HT1080 (cell line): ENCODE results near the gene TMEM267. TPM values are rescaled to one million over a fixed set of nuclear protein-coding genes. Genes with fewer than 3 reads are reported as not detected.
"Not testable (repeated sequence)": the region's sequence is repeated elsewhere in the genome, so short reads cannot be mapped to it uniquely, and the experiment has no call there.

ENCODE experiments used
- DNase-seq: peaks from one replicate; pipeline ENCODE4 v3.0.0-alpha.2; 2015; ENCODE audit warnings: low read depth
- polyA plus RNA-seq, 2 experiments: library from polyadenylated mRNA; depleted of rRNA; stranded (reverse); fragments of >200 nt; gene quantifications; 2 replicates each; pipeline ENCODE4 v1.2.3, GENCODE V29; 2015
- total RNA-seq: library from RNA; depleted of rRNA; stranded (reverse); fragments of >200 nt; shearing (Covaris generic); gene quantifications from 2 replicates; pipeline ENCODE4 v1.2.3, GENCODE V29; 2014; rRNA removed

The TMEM267 gene, protein sequence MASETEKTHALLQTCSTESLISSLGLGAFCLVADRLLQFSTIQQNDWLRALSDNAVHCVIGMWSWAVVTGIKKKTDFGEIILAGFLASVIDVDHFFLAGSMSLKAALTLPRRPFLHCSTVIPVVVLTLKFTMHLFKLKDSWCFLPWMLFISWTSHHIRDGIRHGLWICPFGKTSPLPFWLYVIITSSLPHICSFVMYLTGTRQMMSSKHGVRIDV
- 15.1 and 17.3 TPM in 2 replicates for total RNA-seq
- polyA plus RNA-seq (2015; cell fraction: cytosol; rRNA removed), result 18.4 and 20.6 TPM in 2 replicates
- 21.7 and 23.1 TPM in 2 replicates for polyA plus RNA-seq (2015; cell fraction: nucleus; rRNA removed)

DNA sequence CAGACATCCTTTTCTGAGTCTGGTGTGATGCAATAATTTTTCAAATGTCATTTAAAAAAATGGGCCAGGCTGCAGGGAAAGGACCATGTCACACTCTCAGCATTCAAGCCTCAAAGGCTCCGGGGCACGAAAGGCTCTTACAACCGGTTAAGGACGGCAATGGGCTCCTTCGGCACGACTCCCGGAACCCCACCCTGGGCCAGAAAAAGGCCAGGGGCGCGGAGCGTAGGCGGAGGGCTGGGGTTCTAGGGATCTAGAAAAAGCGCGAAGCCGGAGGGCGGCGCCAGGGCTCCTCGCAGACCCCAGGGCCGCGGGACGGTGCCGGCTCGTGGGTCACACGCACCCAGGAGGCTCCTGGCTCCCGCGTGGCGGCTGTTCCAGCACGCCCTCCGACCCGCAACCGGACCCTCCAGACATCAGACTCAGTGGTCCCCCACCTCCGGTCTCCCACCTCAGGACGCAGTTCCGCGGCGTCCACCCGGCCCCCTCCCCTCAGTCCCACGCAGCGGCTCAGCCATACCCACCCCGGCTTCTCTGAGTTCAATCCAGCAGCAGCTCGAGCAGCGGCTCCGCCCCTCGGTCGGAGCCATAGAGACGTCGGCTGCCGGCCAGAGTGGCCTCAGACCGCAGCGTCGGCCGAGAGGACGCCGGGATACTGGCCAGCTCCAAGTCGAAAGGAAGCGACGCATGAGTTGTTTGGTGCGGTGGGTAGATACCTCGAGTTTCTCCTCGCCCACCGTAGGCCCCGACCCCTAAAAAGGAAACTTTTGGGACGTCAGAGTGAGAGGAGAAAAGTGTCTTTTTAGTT, at the start of gene TMEM267:
TMEM267 (minus strand) TSS at position 568 of the 808 bp plus-strand sequence. CDS start 29,896 bp downstream, outside the sequence.
- peak; percentile 91 for DNase-seq

GRCh38 chr5:43530648-43531047, 47.0 kb upstream of the TMEM267 start:
- DNase-seq, result no peak

DNA sequence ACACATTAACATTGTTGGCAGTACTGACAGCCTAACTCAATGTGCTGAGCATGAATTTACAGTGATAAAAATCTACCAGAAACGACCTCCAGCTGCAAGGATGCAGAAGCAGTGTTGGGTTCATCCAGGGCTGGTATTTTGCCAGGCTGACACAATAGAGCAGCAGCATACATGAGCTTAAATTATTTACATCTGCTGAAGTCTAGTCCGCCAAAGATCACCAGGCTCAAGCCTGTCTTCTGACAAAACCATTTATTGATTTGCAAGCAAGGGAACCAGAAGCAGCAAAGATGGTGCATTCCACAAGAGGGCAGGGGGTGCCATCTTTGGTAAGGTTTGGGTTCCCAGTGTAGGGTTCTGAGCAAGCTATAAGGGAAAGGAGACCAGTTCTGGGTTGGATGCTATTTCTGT, 40.0 kb upstream of the TMEM267 start:
- no peak for DNase-seq

- DNase-seq, result no peak
Observed at GRCh38 chr5:43520615-43521014, 37.0 kb upstream of the TMEM267 start.

DNA sequence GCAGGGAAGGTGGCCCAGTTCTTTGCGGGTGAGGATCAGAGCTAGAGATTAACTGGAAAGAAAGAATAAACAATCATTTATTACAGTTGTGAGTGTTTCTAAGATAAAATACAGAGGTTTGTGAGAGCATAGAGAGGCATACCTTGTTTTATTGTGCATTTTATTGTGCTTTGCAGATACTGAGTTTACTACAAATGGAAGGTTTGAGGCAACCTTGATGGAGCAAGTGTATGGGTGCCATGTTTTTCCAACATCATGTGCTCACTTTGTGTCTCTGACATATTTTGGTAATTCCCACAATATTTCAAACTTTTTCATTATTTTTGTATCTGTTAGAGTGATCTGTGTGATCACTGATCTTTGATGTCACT, 32.0 kb upstream of the TMEM267 start:
- peak; percentile 18 for DNase-seq

DNA sequence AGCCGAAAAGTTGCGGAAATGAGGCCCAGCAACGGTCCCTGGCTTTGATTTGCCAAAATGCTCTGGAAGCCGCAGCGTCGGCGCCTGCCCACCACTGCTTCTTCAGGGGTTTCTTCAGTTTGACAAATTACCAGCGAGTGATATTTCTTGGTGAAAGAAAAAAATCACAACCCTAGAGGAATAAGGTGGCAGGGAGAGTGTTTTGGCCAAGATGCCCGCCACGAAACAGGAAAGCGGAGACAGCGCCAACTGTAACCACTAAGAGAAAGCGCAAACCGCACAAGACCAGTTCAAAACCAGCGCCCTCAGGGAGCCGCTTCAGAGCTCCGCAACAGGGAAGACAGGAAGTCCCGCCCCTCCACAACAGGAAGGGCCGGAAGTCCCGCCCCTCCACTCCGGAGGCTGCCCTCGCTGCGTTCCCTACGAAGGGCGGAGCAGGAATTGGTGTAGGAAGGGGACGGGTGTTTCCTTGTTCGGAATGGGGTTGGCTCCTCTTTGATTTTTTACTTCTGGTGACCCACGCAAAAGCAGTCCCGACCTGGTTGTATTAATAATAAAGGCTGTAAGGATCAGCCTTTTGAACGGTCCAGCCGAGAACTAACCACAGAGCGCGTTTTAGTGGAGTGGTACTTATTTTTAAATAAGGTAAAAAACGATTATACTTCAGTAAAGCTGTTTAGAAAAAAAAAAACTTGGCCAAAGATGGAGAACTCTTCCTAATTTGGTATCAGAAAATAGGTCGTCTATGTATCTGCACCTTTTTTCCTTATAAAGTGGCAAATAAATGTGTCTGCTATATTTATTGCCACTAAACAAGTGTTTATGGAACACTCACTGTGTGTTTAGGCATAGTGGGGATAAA, 31.4 kb upstream of the TMEM267 start, which contains the start of gene C5orf34:
C5orf34 (minus strand) TSS at position 333 of the 862 bp plus-strand sequence. CDS start 5,809 bp downstream, outside the sequence.
- DNase-seq, result peak; percentile 96

DNA sequence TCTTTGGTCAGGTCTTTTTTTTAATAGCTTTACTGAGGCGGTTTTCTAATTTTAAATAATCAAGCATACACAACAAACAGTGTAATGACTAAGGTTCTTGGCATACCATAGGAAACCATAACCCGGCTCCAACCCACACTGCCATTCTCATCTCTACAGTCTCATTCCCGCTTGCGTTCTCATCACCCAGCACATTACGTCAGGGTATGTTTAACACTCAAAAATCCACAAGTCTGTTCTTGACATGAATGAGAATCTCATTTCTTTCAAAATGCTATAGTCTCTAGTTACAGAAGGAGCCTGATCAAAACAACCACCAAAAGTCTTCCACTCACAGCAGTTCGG, 30.8 kb upstream of the TMEM267 start:
- DNase-seq, result no peak

DNA sequence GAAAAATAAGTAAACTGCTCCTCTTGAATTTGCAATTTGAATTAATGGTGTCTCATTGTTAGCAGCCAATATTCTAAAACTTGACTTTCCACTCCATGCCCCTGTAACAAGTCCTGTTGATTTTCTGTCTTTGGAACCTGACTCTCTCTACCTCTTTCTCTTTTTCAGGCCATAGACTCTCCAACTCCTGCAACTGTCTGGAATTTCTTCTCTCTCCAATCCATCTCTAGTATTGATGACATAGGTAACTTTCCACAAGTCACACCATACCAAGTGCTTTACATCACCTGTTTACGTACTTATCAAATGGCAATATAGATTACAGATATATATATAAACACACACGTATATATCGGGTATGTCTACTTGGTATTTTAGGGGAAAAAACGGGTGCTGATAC, 30.4 kb upstream of the TMEM267 start:
- no peak for DNase-seq

- DNase-seq, result not testable (repeated sequence)
Observed at GRCh38 chr5:43511062-43511461, 27.4 kb upstream of the TMEM267 start.

- DNase-seq, result no peak
Observed at GRCh38 chr5:43498581-43498980, 14.9 kb upstream of the TMEM267 start.

GRCh38 chr5:43497311-43498104, 13.8 kb upstream of the TMEM267 start:
- no peak for DNase-seq

DNA sequence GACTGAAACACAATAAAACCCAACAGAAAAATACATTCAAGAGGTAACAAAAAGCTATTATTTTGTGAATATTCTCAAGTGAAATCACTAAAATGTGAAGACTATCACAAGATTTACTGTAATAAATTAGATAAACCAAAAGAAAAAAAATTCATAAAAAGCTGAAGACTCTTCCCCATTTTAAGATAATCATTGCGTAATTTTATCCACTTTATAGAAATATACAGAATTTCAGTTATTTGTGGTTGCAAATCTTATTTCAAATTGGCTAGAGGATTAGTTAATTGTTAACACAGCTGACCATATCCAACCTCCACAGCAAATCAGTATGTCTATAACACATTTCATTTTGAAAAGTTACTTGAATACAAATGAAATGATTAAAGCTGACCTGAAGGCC, 7.7 kb upstream of the TMEM267 start:
- no peak for DNase-seq

DNA sequence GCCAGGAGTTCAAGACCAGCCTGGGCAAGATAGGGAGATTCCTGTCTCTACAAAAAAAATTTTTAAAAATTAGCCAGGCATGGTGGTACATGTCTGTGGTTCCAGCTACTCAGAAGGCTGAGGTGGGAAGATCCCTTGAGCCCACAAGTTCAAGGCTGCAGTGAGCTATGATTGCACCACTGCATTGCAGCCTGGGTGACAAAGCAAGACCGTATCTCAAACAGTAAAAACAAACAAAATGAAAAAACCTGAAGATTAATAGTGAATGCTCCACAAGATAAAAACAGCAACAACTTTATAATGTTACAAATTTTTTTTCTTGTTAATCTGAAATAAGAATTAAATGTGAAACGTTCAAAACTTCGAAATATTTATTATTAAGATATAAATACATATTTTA, 2.7 kb upstream of the TMEM267 start:
- no peak for DNase-seq

- DNase-seq, result no peak
Observed at GRCh38 chr5:43485406-43485805, 1.7 kb upstream of the TMEM267 start.

GRCh38 chr5:43484106-43484849, 613 bp upstream of the TMEM267 start:
- DNase-seq, result peak; percentile 86

GRCh38 chr5:43482490-43483297, 971 bp downstream of the TMEM267 start:
- no peak for DNase-seq

- DNase-seq, result no peak
Observed at GRCh38 chr5:43469671-43470391, 13.8 kb downstream of the TMEM267 start.

DNA sequence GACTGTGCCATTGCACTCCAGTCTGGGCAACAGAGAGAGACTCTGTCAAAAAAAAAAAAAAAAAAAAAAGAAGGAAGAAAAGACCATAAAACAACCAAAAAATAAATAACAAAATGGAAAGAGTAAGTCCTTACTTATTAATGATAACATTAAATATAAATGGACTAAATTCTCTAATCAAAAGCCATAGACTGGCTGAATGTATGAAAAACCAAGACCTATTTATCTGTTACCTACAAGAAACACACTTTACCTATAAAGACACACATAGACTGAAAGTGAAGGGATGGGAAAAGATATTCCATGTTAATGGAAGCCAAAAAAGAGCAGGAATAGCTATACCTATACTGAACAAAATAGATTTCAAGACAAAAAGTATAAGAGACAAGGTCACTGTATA, 16.6 kb downstream of the TMEM267 start:
- DNase-seq, result no peak
